Endodermal cell (in vitro differentiated cells): Measurements from ENCODE around the gene RTEL1. TPM values are rescaled to one million over a fixed set of nuclear protein-coding genes. Genes with fewer than 3 reads are reported as not detected.

ENCODE experiments used
- DNase-seq: peaks from one replicate; pipeline ENCODE4 v3.0.0-alpha.2; 2017
- H3K27ac ChIP-seq: 2 replicates; pipeline ENCODE4 v1.5.1; 2013; ENCODE audit warnings: mild to moderate bottlenecking, low read depth, low read length, moderate library complexity
- H3K27me3 ChIP-seq: 2 replicates; pipeline ENCODE4 v1.6.1; 2013; ENCODE audit warnings: mild to moderate bottlenecking, low read length, moderate library complexity; ENCODE audit not compliant: insufficient read depth, control insufficient read depth, poor library complexity, severe bottlenecking
- H3K36me3 ChIP-seq: 2 replicates; pipeline ENCODE4 v1.7.0; 2013; ENCODE audit warnings: mild to moderate bottlenecking, low read length, moderate library complexity; ENCODE audit not compliant: control insufficient read depth, insufficient read depth
- H3K4me1 ChIP-seq: one replicate; pipeline ENCODE4 v1.7.0; 2013; ENCODE audit warnings: low read length; ENCODE audit not compliant: control insufficient read depth, insufficient read depth
- H3K4me3 ChIP-seq: 2 replicates; pipeline ENCODE4 v1.5.1; 2013; ENCODE audit warnings: mild to moderate bottlenecking, low read length, moderate library complexity
- H3K9ac ChIP-seq: 2 replicates; pipeline ENCODE4 v1.6.1; 2013; ENCODE audit warnings: mild to moderate bottlenecking, low read length, moderate library complexity; ENCODE audit not compliant: poor library complexity, severe bottlenecking; ENCODE audit errors: extremely low read depth
- H3K9me3 ChIP-seq: 2 replicates; pipeline ENCODE4 v1.6.1; 2013; ENCODE audit warnings: mild to moderate bottlenecking, low read length, moderate library complexity; ENCODE audit not compliant: control insufficient read depth
- H3K27ac Mint-ChIP-seq: 2 replicates; pipeline ENCODE4 v1.8.0; 2020; ENCODE audit warnings: mixed read lengths
- H3K27me3 Mint-ChIP-seq: 2 replicates; pipeline ENCODE4 v1.8.0; 2021; ENCODE audit warnings: mild to moderate bottlenecking, mixed read lengths; ENCODE audit not compliant: insufficient read depth
- H3K36me3 Mint-ChIP-seq: 2 replicates; pipeline ENCODE4 v1.8.0; 2020; ENCODE audit warnings: low read depth, mixed read lengths
- H3K4me1 Mint-ChIP-seq: 2 replicates; pipeline ENCODE4 v1.8.0; 2020; ENCODE audit warnings: mixed read lengths
- H3K4me3 Mint-ChIP-seq: 2 replicates; pipeline ENCODE4 v1.8.0; 2020; ENCODE audit warnings: mild to moderate bottlenecking, moderate library complexity, mixed read lengths
- H3K9me3 Mint-ChIP-seq: 2 replicates; pipeline ENCODE4 v1.8.0; 2020; ENCODE audit warnings: mild to moderate bottlenecking, mixed read lengths
- CTCF ChIP-seq: fragments of 200-600 bp; sonication (generic); conservative IDR thresholded peaks from 2 replicates; pipeline ENCODE4 v1.5.0; 2021; ENCODE audit warnings: antibody characterized with exemption, mild to moderate bottlenecking
- WGBS, 2 experiments: methylation state at CpG; one replicate each; pipeline versions ENCODE4 v1.1.5 to v1.1.7; 2013; ENCODE audit warnings: missing lambda C conversion rate in 2 of 2, mixed read lengths in 1 of 2; ENCODE audit not compliant: insufficient coverage in 1 of 2, insufficient read length in 1 of 2; 5-methylcytosine and 5-hydroxymethylcytosine counted together
- total RNA-seq, 2 donors: library from RNA; stranded (reverse); fragmentation: NEBNext Ultra II Directional in 1 of 2; extraction: Animal tissue kit (Norgen Biotek cat#: 25700) in 1 of 2; gene quantifications; 2 replicates in 1 of 2; 3 replicates in 1 of 2; pipeline ENCODE4 v1.2.1, GENCODE V29; 2021

Gene RTEL1
- total RNA-seq, 2 donors from 2014 or later = 33.9 to 36.7 TPM

- 92 to 98% methylated on average over 4 to 8 of the region's 9 CpGs for WGBS, 2 experiments
- no peaks in the 10 kb centered on the region for H3K27me3 ChIP-seq
- H3K9me3 ChIP-seq = no peaks in the 10 kb centered on the region
- H3K4me3 ChIP-seq = no peak overlapping the region
- Mint-ChIP-seq H3K9me3 (no peaks in the 10 kb centered on the region), H3K36me3 (no peaks in the 10 kb centered on the region), H3K27ac (no peak overlapping the region), H3K27me3 (peaks cover 12% of the 10 kb centered on the region), H3K4me3 (no peak overlapping the region), H3K4me1 (no peaks in the 10 kb centered on the region)
- H3K9ac ChIP-seq = no peak overlapping the region
- no peaks in the 10 kb centered on the region for H3K4me1 ChIP-seq
- TF ChIP-seq CTCF = no peak
- no peak for DNase-seq
- H3K36me3 ChIP-seq = no peaks in the 10 kb centered on the region
- H3K27ac ChIP-seq = no peak overlapping the region
Observed at GRCh38 chr20:63633732-63634131, 24.4 kb upstream of the RTEL1 start.

GRCh38 chr20:63635431-63636141, 22.5 kb upstream of the RTEL1 start:
- 94% methylated on average over 15 of the region's 15 CpGs for WGBS, 2 experiments
- Mint-ChIP-seq H3K27ac (no peak overlapping the region), H3K36me3 (no peaks in the 10 kb centered on the region), H3K9me3 (no peaks in the 10 kb centered on the region), H3K4me1 (no peaks in the 10 kb centered on the region), H3K4me3 (no peak overlapping the region), H3K27me3 (peaks cover 19% of the 10 kb centered on the region)
- Histone ChIP-seq H3K27me3 (no peaks in the 10 kb centered on the region), H3K27ac (no peak overlapping the region), H3K4me3 (no peak overlapping the region), H3K36me3 (no peaks in the 10 kb centered on the region), H3K9me3 (no peaks in the 10 kb centered on the region), H3K9ac (no peak overlapping the region), H3K4me1 (no peaks in the 10 kb centered on the region)
- DNase-seq = no peak
- no peak for TF ChIP-seq CTCF

GRCh38 chr20:63636752-63637628, 21.1 kb upstream of the RTEL1 start:
- no peaks in the 10 kb centered on the region for H3K36me3 ChIP-seq
- H3K4me1 Mint-ChIP-seq = no peaks in the 10 kb centered on the region
- H3K9me3 Mint-ChIP-seq = no peaks in the 10 kb centered on the region
- H3K36me3 Mint-ChIP-seq = no peaks in the 10 kb centered on the region
- peaks cover 21% of the 10 kb centered on the region for H3K27me3 Mint-ChIP-seq
- whole genome bisulfite sequencing, 2 experiments = 82 to 86% methylated on average over 11 to 14 of the region's 19 CpGs
- H3K9ac ChIP-seq = no peak overlapping the region
- no peaks in the 10 kb centered on the region for H3K9me3 ChIP-seq
- H3K27ac ChIP-seq = no peak overlapping the region
- H3K4me3 Mint-ChIP-seq = no peak overlapping the region
- DNase-seq = no peak
- H3K27ac Mint-ChIP-seq = no peak overlapping the region
- TF ChIP-seq CTCF = no peak
- no peaks in the 10 kb centered on the region for H3K27me3 ChIP-seq
- H3K4me1 ChIP-seq = no peaks in the 10 kb centered on the region
- no peak overlapping the region for H3K4me3 ChIP-seq
